ENCODE data around the gene CSNK2A1.
"Not testable (repeated sequence)": the region's sequence is repeated elsewhere in the genome, so short reads cannot be mapped to it uniquely, and the experiment has no call there.

The CSNK2A1 gene

GRCh38 chr20:483815-484644 lies 59.6 kb downstream of the CSNK2A1 start:
- no peak for DNase-seq (ENCODE audit: low read depth)

GRCh38 chr20:481167-481566 lies 62.4 kb downstream of the CSNK2A1 start:
- DNase-seq (ENCODE audit: low read depth): no peak

GRCh38 chr20:480044-480443 lies 63.5 kb downstream of the CSNK2A1 start:
- no peak for DNase-seq (ENCODE audit: low read depth)

GRCh38 chr20:479487-479886 lies 64.1 kb downstream of the CSNK2A1 start:
- DNase-seq (ENCODE audit: low read depth): no peak

- no peak for DNase-seq (ENCODE audit: low read depth)
These were observed 64.6 kb downstream of the CSNK2A1 start for GRCh38 chr20:478949-479429.

- no peak for DNase-seq (ENCODE audit: low read depth)
These were observed 65.3 kb downstream of the CSNK2A1 start for GRCh38 chr20:478010-478948.

- DNase-seq (ENCODE audit: low read depth): not testable (repeated sequence)
These were observed 66.9 kb downstream of the CSNK2A1 start for GRCh38 chr20:476561-477249.

DNA sequence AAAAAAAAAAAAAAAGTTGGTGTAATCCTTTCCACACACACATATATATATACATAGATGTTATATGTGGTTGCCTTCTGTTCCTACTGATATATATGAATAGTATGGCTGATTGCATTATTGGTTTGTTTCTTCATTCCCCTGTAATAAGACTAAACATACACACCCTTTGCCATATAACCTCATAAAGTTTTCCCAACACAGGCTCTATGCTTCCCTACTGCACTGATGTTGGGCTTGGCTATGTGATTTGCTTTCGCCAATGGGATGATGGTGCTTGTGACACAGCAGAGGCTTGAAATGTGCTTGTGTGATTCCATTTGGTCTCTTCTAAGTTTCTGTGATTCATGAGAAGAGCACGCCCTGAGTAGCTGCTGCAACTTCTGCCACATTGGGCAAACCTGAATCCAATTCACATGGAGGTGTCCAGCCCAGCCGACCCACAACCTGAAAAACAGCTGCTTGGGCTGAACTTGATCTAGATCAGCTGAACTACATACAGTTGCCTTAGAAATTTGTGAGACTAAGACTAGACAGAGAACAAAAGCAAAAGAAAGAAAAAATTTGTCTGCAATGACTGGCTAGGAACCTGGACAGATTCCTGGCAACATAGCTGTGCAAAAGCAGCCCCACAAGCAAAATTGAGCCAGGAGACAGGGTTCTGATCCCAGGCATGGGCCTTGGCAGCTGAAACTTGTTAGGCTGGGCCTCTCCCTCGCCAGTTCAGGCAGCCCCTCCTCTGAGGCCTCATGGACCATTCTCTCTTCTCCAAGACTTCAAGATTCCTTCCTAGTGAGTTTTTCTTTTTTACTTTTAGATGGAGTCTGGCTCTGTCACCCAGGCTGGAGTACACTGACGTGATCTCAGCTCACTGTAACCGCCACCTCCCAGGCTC lies 67.9 kb downstream of the CSNK2A1 start:
- DNase-seq (ENCODE audit: low read depth): no peak

GRCh38 chr20:474581-474980 lies 69.0 kb downstream of the CSNK2A1 start:
- DNase-seq (ENCODE audit: low read depth): no peak

GRCh38 chr20:472889-473292 lies 70.7 kb downstream of the CSNK2A1 start:
- DNase-seq (ENCODE audit: low read depth): no peak

DNA sequence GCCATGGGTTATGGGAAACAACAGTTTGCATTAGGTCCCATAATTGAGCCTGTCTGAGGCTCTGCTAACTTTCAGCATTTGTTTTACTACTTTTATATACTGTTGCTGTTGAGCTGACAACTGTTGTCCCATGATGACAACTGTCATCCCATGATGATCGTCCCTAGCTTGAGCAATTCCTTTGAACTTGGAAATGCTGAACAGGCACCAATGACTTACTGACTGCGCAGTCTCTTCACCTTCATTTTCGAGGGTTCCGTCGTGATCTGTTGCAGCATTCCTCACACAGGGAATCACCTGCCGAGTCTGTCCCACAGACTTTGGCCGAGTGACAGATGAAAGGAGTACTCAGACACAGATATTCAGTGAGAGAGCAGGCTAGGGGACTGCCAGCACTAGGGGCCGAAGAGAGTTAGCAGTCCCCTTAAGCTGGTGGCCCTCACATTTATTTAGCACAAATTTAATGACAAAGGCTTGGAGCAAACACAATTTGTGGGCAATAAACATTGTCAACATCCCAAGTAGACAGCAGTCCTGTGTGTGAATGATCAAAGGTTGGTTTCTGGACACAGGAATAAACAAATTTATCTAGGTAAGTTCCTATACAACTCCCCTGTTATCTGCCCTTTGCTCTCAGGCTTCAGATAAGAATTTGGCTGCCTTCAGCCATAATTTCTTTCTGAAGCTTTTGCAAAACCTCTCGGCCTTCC lies 71.3 kb downstream of the CSNK2A1 start:
- no peak for DNase-seq (ENCODE audit: low read depth)

DNA sequence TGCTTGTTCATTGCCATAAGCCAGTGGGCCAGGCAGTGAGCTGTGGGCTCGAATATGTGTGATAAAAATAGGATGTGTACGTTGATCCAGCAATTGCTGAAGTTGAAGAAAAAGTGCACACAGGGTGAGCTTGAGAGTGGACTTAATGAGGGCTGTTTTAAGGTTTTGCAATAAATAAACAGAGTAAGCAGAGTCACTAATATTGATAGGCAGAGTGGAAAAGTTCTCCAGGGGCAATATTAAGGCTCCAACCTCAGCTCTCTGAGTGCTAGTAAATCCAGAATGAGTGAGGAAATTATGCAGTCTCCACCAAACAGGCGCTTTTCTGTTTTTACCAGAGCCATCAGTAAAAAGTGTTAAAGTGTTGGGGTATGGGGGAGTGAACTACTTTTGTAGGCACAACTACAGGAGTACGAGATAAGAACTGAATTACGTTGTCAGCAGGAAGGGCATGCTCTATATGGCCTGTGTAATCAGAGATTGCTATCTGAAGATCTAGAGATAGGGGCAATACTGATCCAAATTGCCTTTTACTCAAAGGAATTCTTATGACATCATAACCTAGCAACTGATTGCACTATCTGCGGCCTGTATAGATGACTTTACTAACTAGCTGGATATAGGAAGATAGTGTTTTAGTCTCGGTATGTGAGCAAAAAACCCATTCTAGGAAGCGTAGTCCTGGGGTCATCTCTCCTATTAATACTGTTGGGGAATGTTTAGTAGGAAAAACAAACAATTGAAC lies 73.7 kb downstream of the CSNK2A1 start:
- DNase-seq (ENCODE audit: low read depth): no peak

- no peak for DNase-seq (ENCODE audit: low read depth)
These were observed 75.8 kb downstream of the CSNK2A1 start for GRCh38 chr20:467755-468154.

GRCh38 chr20:462199-462991 lies 81.2 kb downstream of the CSNK2A1 start, which contains the start of gene TBC1D20:
Gene TBC1D20, minus strand, starts transcription at chr20:462533. Its CDS starts 128 bp downstream, at chr20:462405.
- peak; percentile 58 for DNase-seq (ENCODE audit: low read depth)

DNA sequence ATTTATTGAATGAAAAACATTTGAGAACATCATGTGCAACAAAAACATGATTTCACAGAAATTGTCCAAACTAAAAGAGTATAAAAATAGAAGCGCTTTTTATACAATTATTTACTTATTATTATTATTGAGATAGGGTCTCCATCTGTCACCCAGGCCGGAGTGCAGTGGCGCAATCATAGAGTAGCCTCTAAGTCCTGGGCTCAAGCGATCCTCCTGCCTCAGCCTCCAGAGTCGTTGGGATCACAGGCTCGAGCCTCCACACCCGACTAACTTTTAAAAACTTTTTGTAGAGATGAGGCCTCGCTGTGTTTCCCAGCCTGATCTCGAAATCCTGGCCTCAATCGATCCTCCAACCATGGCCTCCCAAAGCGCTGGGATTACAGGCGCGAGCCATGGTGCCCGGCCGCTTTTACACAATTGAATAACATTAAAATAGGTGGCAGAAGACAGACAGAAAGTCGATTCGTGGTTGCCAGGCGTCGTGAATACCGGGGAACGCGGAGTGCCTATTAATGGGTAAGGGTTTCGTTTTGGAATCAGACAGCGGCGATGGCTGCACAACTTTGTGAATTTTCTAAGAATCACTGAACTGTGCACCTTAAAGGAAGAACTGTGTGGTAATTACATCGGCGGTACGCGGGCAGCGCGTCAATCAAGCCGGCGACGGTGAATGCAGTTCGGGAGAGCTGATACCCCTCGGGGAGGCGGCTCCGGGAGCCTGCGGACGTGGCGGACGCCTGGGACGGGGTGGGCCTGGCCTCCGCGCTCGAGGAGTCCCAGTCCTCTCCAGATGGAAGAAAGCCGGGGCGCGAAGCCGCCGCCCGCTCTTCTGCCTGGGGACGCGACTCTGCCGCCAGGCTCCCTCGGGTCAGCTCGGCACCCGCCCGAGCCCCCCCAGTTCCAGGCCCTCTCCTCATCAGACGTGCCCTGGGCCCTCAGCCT lies 82.1 kb downstream of the CSNK2A1 start:
- peak; percentile 21 for DNase-seq (ENCODE audit: low read depth)

DNA sequence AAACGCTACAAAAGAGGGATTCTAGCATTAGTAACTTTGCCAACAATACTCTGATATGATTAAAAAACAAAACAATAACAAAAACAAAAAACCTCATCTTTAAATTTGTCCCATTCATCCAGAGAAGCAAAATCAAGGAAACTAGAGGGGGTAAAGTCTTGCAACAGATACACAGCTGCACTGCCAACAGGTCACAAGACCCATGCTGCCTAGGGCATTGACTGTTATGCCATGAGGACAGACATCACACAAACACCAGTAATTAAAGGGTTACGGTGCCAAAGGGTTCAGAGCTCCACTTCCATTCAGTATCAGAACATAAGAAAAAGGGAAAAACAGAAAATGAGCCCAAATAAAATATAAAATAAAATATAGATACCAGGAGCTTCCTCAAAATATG lies 82.9 kb downstream of the CSNK2A1 start:
- DNase-seq (ENCODE audit: low read depth): no peak

- DNase-seq (ENCODE audit: low read depth): no peak
These were observed 83.4 kb downstream of the CSNK2A1 start for GRCh38 chr20:460180-460579.

GRCh38 chr20:458776-459175 lies 84.8 kb downstream of the CSNK2A1 start:
- DNase-seq (ENCODE audit: low read depth): no peak

All from stimulated activated CD8-positive, alpha-beta memory T cell treated with anti-CD3 and anti-CD28 coated beads, Interleukin-15, amount 100 ng/mL, for 1 hour (primary cell).